Endothelial cell (in vitro differentiated cells): ENCODE data around the gene TRIM56. TPM values are rescaled to one million over a fixed set of nuclear protein-coding genes. Genes with fewer than 3 reads are reported as not detected.
"Not testable (repeated sequence)": the region's sequence is repeated elsewhere in the genome, so short reads cannot be mapped to it uniquely, and the experiment has no call there.

Source experiments
- DNase-seq: peaks from one replicate; pipeline ENCODE4 v3.0.0; 2021; ENCODE audit warnings: low spot score
- H3K27ac Mint-ChIP-seq: one replicate; pipeline ENCODE4 v1.8.0; 2021; ENCODE audit warnings: mixed read lengths, inconsistent platforms; ENCODE audit not compliant: unreplicated experiment
- H3K27me3 Mint-ChIP-seq: one replicate; pipeline ENCODE4 v1.8.0; 2021; ENCODE audit warnings: mild to moderate bottlenecking, moderate library complexity, mixed read lengths, inconsistent platforms; ENCODE audit not compliant: unreplicated experiment
- H3K36me3 Mint-ChIP-seq: one replicate; pipeline ENCODE4 v1.8.0; 2021; ENCODE audit warnings: mild to moderate bottlenecking, low read depth, mixed read lengths, inconsistent platforms; ENCODE audit not compliant: unreplicated experiment
- H3K4me1 Mint-ChIP-seq: one replicate; pipeline ENCODE4 v1.8.0; 2021; ENCODE audit warnings: mild to moderate bottlenecking, mixed read lengths, inconsistent platforms; ENCODE audit not compliant: unreplicated experiment
- H3K4me3 Mint-ChIP-seq: one replicate; pipeline ENCODE4 v1.8.0; 2021; ENCODE audit warnings: mild to moderate bottlenecking, mixed read lengths, inconsistent platforms; ENCODE audit not compliant: unreplicated experiment
- H3K9me3 Mint-ChIP-seq: one replicate; pipeline ENCODE4 v1.8.0; 2021; ENCODE audit warnings: mixed read lengths, inconsistent platforms; ENCODE audit not compliant: unreplicated experiment
- total RNA-seq: library from RNA; stranded (reverse); fragmentation: NEBNext Ultra II Directional; extraction: Animal tissue kit (Norgen Biotek cat#: 25700); gene quantifications from one replicate; pipeline ENCODE4 v1.2.1, GENCODE V29; 2021; ENCODE audit not compliant: unreplicated experiment
- TF ChIP-seq, protein P1 (sequence below): fragments of 200-600 bp; sonication (generic); IDR thresholded peaks from one replicate; pipeline ENCODE4 v1.5.0; 2021; ENCODE audit warnings: antibody characterized with exemption; ENCODE audit not compliant: unreplicated experiment

The TRIM56 gene
- total RNA-seq, 1 donor from 2014 or later, result 5.3 TPM

DNA sequence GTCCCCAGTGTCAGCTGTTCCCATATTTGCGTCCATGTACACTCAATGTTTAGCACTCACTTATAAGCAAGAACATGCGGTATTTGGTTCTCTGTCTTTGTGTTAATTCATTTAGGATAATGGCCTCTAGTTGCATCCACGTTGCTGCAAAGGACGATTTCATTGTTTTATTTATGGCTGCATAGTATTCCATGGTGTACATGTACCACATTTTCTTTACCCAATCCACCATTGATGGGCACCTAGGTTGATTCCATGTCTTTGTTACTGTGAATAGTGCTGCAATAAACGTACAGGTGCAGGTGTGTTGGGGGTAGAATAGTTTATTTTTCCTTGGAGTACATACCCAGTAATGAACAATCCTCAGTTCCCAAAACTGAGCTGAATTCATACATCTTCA, 24.3 kb upstream of the TRIM56 start:
- Mint-ChIP-seq H3K4me3 (no peak overlapping the region), H3K27me3 (peaks cover 3% of the 10 kb centered on the region), H3K36me3 (no peaks in the 10 kb centered on the region), H3K27ac (no peak overlapping the region), H3K9me3 (no peaks in the 10 kb centered on the region), H3K4me1 (no peaks in the 10 kb centered on the region)
- TF ChIP-seq, protein P1, sequence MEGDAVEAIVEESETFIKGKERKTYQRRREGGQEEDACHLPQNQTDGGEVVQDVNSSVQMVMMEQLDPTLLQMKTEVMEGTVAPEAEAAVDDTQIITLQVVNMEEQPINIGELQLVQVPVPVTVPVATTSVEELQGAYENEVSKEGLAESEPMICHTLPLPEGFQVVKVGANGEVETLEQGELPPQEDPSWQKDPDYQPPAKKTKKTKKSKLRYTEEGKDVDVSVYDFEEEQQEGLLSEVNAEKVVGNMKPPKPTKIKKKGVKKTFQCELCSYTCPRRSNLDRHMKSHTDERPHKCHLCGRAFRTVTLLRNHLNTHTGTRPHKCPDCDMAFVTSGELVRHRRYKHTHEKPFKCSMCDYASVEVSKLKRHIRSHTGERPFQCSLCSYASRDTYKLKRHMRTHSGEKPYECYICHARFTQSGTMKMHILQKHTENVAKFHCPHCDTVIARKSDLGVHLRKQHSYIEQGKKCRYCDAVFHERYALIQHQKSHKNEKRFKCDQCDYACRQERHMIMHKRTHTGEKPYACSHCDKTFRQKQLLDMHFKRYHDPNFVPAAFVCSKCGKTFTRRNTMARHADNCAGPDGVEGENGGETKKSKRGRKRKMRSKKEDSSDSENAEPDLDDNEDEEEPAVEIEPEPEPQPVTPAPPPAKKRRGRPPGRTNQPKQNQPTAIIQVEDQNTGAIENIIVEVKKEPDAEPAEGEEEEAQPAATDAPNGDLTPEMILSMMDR, result no peak
- DNase-seq, result no peak

DNA sequence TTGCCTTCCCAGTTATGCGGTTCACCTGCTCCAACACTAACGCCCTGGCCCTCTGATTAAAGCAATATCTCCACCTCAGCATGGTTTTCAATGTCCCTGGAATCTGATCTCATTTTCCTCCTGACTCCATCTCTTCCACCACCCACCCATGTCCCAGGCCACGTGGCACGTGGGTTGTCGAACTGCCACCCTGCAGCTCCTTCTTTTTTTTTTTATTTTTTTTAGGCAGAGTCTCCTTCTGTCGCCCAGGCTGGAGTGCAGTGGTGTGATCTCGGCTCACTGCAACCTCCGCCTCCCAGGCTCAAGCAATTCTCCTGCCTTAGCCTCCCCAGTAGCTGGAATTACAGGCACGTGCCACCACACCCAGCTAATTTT, 21.1 kb upstream of the TRIM56 start:
- not testable (repeated sequence) for H3K36me3 Mint-ChIP-seq, H3K27me3 Mint-ChIP-seq, H3K4me3 Mint-ChIP-seq, H3K4me1 Mint-ChIP-seq, H3K9me3 Mint-ChIP-seq, DNase-seq, H3K27ac Mint-ChIP-seq

DNA sequence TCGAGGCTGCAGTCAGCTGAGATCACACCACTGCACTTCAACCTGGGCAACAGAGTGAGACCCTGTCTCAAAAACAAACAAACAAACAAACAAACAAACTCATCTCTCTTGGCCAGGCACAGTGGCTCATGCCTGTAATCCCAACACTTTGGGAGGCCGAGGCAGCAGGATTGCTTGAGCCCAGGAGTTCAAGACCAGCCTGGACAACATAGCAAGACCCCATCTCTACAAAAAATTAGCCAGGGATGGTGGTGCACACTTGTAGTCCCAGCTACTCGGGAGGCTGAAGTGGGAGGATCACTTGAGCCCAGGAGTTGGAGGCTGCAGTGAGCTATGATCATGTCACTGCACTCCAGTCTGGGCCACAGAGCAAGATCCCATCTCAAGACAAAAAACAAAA, 20.1 kb upstream of the TRIM56 start:
- not testable (repeated sequence) for H3K36me3 Mint-ChIP-seq, H3K9me3 Mint-ChIP-seq, DNase-seq, H3K4me3 Mint-ChIP-seq, H3K27ac Mint-ChIP-seq, H3K27me3 Mint-ChIP-seq, H3K4me1 Mint-ChIP-seq

DNA sequence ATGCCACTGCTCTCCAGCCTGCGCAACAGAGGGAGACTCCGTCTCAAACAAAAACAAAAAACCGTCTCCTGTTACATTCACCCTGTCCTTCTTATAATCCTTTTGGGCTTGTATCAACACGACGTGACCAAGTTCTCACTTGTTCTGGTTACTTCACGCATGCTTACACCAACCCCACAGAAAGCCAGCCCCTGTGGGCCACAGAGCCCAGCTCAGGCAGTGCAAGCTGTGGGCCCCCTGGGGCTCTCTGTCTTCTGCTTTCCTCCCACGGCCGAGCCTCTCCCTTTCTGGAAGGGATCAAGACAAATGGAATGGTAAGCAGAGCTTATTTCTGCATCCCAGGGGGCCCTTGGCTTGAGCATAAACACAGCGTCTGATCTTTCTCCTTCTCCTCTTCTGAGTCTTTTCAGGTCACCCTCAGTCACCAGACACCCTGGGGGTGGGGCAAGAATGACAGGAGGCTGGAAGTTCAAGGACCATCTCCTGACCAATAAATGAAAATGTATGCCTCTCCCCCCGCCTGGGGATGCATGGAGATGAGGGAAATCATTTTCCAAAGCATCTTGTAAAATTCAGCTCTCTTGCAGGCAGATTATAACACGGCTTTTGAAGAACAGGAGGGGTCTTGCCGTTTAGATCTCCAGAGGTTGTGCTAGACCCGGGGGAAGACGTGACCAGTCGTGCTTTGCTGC, 19.0 kb upstream of the TRIM56 start:
- H3K4me3 Mint-ChIP-seq, result no peak overlapping the region
- H3K27ac Mint-ChIP-seq, result no peak overlapping the region

DNA sequence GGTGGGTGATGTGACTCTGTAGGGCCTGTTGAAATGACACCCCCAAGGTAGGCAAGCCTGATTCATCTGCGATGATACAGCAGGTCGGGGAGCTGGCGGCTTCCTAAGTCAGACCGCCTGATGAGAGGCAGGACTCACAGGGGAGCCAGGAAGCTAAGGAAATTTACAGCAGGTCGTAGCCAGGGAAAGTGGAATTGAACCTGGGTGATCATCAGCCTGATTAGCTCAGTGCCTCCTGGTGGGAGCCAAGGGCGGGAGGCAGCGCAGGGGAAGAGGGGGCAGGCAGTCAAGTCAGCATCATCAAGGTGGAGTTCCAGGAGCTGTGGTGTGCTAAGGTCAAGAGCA, 18.5 kb upstream of the TRIM56 start:
- H3K27ac Mint-ChIP-seq, result no peak overlapping the region

More for the DNA sequence above, 19.0 kb upstream of the TRIM56 start:
- Mint-ChIP-seq H3K27me3 (peaks cover 8% of the 10 kb centered on the region), H3K36me3 (no peaks in the 10 kb centered on the region), H3K9me3 (no peaks in the 10 kb centered on the region), H3K4me1 (no peaks in the 10 kb centered on the region)
- TF ChIP-seq, protein P1, result no peak
- DNase-seq, result no peak

DNA sequence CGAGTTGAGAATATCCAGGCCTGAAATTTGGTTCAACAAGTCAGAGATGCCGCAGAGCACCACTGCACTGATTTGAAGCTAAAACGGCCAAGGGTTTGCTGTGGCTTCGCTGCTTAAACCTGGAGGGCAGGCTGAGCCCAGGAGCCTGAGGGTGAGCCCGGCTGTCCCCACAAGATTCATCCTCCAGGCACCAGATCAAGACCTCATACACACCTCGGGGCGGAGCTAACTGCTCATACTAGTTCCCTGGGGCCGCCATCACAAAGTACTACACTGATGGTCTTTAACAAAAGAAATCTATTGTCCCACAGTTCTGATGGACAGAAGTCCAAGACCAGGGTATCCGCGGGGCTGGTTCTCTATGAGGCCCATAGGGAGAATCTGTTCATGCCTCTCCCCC, 16.9 kb upstream of the TRIM56 start:
- Mint-ChIP-seq H3K27me3 (peaks cover 8% of the 10 kb centered on the region), H3K36me3 (no peaks in the 10 kb centered on the region), H3K9me3 (no peaks in the 10 kb centered on the region), H3K4me3 (no peak overlapping the region), H3K27ac (no peak overlapping the region), H3K4me1 (no peaks in the 10 kb centered on the region)
- TF ChIP-seq, protein P1, result no peak
- no peak for DNase-seq

More for the DNA sequence above, 18.5 kb upstream of the TRIM56 start:
- H3K9me3 Mint-ChIP-seq, result no peaks in the 10 kb centered on the region
- TF ChIP-seq, protein P1, result no peak
- H3K4me3 Mint-ChIP-seq, result no peak overlapping the region
- DNase-seq, result no peak
- no peaks in the 10 kb centered on the region for H3K4me1 Mint-ChIP-seq
- H3K36me3 Mint-ChIP-seq, result no peaks in the 10 kb centered on the region
- H3K27me3 Mint-ChIP-seq, result peaks cover 8% of the 10 kb centered on the region

DNA sequence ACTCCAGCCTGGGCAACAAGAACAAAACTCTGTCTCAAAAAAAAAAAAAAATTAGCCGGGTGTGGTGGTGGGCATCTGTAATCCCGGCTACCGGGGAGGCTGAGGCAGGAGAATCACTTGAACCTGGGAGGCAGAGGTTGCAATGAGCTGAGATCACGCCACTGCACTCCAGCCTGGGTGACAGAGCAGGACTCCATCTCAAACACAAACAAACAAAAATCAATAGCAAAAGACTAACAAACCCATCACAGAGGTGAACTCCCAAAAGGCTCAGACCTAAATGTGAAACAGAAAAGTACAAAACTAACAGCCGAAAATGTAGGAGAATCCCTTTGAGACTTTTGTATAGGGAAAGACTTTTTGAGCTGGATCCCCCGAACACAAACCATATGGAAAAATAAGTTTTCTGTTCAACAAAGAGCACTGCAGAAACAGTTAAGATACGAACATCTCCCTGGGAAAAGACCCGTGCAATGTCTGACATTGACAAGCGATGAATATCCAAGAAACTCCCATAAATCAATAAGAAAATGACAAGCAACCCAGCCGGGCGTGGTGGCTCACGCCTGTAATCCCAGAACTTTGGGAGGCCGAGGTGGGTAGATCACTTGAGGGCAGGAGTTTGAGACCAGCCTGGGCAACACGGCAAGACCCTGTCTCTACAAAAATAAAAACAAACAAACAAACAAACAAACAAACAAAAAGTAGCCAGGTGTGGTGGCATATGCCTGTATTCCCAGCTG, 13.7 kb upstream of the TRIM56 start:
- not testable (repeated sequence) for H3K36me3 Mint-ChIP-seq, DNase-seq, H3K27me3 Mint-ChIP-seq, H3K4me3 Mint-ChIP-seq, H3K9me3 Mint-ChIP-seq, H3K4me1 Mint-ChIP-seq, H3K27ac Mint-ChIP-seq
